GM21529 (cell line): Measurements from ENCODE around the gene MT1A.

Experiments used
- ATAC-seq: cut with Tn5 transposase; IDR thresholded peaks from one replicate; pipeline ENCODE4 v1.9.1; 2021; ENCODE audit not compliant: unreplicated experiment

MT1A gene

GRCh38 chr16:56637814-56638750, at the start of gene MT1A:
TSS of gene MT1A (plus strand) at chr16:56638666. CDS start at chr16:56638739, 73 bp downstream.
- no peak for ATAC-seq

DNA sequence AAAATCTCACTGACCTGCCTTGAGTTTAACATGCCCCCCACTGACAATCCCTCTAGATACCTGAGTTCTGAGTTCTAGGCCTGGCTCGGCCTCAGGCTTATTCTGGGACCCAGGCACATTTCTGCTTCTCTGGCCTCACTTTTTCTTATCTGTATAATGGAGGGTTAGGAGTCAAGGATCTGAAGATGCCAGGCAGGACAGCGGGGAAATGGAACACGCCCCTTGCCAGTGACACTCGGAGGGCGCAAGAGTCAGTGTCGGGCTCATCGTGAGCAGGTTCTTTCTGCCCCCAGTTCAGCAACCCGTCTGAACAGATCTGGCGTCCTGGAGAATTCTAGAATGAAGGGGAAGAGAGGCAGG, 49.7 kb upstream of the MT1A start:
- no peak for ATAC-seq

DNA sequence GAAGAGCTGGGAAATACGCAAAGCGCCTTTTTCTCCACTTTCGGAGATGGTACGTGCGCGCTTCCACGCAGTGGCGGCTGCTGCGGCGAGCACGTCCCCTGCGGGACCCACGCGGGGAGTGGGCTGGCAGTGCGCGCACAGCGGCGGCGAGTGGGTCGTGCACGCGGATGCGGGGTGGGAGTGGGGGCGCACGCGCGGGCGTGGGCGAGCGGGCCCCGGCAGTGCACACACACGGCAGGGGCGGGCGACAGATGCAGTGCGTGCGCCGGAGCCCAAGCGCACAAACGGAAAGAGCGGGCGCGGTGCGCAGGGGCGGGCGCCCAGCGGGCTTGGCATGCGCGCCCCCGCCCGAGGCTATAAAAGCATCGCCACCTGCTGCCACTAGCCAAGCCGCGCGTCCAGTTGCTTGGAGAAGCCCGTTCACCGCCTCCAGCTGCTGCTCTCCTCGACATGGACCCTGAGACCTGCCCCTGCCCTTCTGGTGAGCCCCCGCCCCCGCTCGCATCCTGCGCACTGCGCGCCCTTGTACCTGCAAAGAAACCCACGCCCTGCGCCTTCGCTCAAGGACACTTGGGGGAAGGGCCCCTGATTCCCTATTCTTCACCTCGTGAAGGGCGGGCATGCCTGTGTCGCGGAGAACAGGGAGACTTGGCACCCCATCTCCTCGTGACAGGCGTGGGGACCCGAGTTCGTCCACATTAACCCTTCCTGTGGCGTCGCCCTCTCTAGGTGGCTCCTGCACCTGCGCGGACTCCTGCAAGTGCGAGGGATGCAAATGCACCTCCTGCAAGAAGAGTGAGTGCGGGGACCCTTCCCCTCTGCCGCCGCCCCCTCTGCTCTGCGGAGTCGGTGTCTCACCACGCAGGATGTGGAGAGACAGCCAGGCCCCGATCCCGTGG, 49.1 kb upstream of the MT1A start, which contains the start of gene MT3:
TSS of gene MT3 (plus strand) at position 388 of the 899 bp plus-strand sequence. CDS start at position 451, 63 bp downstream.
- ATAC-seq, result no peak

GRCh38 chr16:56591377-56592060, 46.9 kb upstream of the MT1A start:
- ATAC-seq, result no peak

- no peak for ATAC-seq
These were observed 44.7 kb upstream of the MT1A start for GRCh38 chr16:56593573-56594291.

DNA sequence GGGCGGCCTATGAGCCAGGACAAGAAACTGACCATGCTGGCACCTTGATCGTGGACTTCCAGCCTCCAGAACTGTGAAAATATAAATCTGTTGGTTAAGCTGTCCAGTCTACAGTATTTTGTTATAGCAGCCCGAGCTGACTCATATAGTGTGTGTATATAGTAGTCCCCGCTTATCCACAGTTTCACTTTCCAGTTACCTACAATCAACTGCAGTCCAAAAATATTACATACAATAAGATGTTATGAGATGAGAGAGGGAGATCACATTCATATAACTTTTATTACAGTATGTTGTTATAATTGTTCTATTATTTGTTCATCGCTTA, 44.2 kb upstream of the MT1A start:
- no peak for ATAC-seq

DNA sequence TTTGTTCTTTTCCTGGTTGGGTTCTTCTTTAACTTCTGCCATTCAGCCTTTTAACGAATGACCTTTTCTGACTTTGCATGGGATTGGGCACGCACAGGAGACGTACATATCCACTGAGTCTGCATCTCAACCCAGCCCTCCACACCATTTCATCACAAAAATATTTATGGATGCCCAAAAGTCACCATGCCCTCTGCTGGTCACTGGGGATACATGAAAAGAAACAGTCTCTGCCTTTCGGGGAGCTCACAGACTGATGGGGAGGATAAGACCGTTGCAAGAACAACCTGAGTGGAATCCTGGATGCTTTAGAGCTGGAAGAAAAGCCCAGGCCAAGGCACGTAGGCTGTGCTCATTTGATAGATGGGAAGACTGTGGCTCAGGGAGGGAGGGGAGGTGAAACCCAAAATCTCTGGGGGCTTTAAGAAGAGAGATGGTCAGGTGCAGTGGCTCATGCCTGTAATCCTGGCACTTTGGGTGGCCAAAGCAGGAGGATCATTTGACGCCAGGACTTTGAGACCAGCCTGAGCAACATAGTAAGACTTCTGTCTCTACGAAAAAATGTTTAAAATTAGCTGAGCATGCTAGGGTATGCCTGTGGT, 38.0 kb upstream of the MT1A start:
- no peak for ATAC-seq

DNA sequence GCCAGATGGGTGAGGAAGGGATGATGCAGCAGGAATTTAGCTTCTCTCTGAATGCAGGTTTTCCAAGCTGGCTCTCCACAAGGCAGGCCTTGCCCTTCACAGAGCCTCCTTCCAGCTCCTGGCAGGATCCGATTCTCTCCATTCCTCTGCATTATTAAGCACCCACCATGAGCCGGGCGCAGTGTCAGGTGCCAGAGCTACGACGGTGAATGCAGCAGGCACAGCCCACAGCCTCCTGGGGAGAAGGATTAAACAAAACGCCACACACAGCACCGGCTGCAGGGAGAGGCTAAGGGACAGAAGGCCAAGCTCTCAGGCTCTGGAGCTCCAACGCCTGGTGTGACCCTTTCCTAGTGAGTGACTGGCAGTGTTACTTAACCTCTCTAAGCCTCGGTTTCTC, 37.1 kb upstream of the MT1A start:
- no peak for ATAC-seq

DNA sequence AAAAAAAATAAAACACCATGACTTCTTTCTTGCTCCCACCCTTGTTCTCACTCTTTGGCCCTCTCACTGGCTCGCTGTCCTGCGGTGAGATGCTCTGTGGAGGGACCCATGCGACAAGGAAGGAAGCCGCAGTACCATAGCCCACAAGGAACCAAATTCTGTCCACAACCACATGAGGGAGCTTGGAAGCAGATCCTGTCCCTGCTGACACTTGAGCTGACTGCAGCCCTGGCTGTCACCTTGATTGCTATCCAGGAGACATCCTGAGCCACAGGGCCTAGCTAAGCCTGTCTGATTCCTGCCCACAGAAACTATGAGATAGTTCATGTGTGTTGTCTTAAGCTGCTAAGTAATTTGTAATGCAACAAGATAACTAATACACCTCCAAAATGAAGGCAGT, 34.9 kb upstream of the MT1A start:
- ATAC-seq, result no peak

DNA sequence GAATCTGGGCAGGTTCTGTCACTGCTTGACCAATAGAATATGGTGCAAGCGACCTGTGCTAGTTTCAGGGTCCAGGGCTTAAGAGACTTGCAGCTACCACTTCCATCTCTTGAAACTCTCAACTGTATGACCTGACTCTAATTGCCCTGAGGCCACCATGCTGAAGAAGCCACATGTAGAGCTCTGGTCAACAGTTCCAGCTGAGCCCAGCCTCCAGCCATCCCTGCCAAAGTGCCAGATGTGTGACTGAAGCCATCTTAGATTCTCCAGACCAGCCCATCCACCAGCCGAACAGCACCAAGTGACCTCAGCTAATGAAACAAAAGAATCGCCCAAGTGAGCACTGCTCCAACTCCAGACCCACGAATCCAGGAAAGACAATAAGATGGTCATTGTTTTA, 33.5 kb upstream of the MT1A start:
- ATAC-seq, result no peak

- ATAC-seq, result no peak
These were observed 33.0 kb upstream of the MT1A start for GRCh38 chr16:56605475-56605874.

DNA sequence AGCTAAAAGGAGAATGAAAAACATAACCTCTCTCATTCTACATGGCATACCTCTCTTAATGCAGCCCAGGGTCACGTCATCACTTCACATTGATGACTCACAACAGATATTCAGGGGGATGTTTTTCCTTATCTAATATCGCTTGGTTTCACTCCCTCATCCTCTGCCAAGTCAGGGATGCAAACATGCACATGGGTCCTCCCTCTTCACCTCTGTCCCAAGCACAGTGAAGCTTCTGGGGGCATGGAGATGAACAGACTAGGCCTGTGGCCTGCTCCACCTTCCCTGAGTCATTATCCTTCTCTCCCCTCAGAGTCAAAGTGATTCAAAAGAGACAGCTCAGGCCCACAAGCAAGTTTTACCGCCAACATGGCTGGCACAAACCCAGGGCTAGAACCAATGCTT, 32.4 kb upstream of the MT1A start:
- ATAC-seq, result no peak

DNA sequence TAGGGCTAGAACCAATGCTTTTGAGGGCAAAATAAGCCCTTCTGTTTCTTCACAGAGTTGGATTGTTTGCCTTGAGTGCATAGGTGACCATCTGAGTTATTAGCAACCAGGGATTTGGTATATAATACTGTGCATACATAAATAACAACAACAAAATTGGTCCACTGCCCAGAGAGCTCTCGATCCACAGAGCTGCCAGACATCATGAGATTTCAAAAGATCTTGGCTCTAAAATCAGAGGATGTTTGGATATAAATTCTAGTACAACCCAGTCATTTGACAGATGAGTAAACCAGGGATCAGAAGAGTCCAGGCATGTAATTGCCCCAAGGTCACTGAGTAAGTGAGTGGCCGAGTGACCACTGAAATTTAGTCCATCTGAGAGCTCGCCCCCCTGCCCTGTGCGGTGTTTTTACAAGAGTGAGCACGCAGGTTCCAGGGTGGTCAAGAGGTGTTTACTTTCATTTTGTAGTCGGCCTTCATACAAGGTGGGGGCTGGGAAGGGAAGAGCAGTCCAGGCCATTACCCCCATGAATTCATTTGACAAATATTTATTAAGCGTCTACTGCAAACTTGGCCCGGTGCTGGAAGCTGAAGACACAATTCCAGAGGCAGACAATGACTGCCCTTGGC, 31.9 kb upstream of the MT1A start:
- no peak for ATAC-seq

- no peak for ATAC-seq
These were observed 31.3 kb upstream of the MT1A start for GRCh38 chr16:56607109-56607618.

DNA sequence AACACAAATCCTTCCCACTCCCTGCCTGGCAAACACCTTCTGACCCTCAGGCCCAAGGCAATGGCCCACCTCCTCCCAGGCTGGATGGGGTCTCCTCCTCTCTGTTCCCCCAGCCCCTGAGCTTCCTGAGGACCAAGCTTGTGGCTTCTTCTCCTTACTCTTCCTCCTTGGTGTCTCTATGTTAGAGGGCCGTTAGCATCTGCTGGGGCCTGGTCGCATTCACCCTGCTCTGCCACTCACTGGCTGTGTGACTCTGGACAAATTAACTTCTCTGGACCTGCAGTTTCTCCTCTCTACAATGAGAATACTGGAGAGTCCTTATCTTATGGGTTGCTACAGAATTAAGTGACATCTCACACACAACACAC, 30.8 kb upstream of the MT1A start:
- ATAC-seq, result no peak

DNA sequence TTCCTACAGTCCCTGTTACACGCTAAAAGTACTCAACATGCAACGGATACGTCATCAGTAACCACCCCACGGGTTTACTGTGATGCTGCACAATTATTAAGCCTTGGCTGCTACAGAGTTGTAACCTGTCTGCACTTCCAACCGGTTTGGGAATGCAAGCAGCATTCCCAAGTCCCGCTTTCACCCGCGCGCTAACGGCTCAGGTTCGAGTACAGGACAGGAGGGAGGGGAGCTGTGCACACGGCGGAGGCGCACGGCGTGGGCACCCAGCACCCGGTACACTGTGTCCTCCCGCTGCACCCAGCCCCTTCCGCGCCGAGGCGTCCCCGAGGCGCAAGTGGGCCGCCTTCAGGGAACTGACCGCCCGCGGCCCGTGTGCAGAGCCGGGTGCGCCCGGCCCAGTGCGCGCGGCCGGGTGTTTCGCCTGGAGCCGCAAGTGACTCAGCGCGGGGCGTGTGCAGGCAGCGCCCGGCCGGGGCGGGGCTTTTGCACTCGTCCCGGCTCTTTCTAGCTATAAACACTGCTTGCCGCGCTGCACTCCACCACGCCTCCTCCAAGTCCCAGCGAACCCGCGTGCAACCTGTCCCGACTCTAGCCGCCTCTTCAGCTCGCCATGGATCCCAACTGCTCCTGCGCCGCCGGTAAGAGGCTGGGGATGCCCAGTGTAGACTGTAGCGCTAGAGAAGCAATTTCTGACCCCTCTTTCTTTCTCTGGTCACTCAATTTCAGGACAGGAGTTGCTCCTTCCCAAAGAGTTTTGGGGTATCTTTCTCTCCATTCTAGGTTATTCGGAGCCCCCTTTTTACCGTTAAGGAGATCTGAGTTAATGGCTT, 30.2 kb upstream of the MT1A start, which contains the start of gene MT2A:
TSS of gene MT2A (plus strand) at position 542 of the 833 bp plus-strand sequence. CDS start at position 614, 72 bp downstream.
- peak; percentile 86 for ATAC-seq

- ATAC-seq, result no peak
These were observed 29.5 kb upstream of the MT1A start for GRCh38 chr16:56608876-56609462.

GRCh38 chr16:56609463-56609921, 29.0 kb upstream of the MT1A start:
- peak; percentile 41 for ATAC-seq
